ENCODE results near the gene TBX3.

The TBX3 gene

GRCh38 chr12:114682785-114683708 lies 928 bp downstream of the TBX3 start:
- no peak for FAIRE-seq

GRCh38 chr12:114682106-114682784 lies 1.7 kb downstream of the TBX3 start:
- no peak for FAIRE-seq

- no peak for FAIRE-seq
Measured at GRCh38 chr12:114681116-114681871, 2.7 kb downstream of the TBX3 start.

GRCh38 chr12:114680604-114681069 lies 3.3 kb downstream of the TBX3 start:
- FAIRE-seq: no peak

- FAIRE-seq: no peak
Measured at GRCh38 chr12:114679942-114680341, 4.0 kb downstream of the TBX3 start.

- no peak for FAIRE-seq
Measured at GRCh38 chr12:114679452-114679875, 4.5 kb downstream of the TBX3 start.

GRCh38 chr12:114678718-114679117 lies 5.3 kb downstream of the TBX3 start:
- no peak for FAIRE-seq

GRCh38 chr12:114678028-114678427 lies 5.9 kb downstream of the TBX3 start:
- no peak for FAIRE-seq

GRCh38 chr12:114676142-114676741 lies 7.7 kb downstream of the TBX3 start:
- FAIRE-seq: no peak

GRCh38 chr12:114674251-114675047 lies 9.5 kb downstream of the TBX3 start:
- no peak for FAIRE-seq

GRCh38 chr12:114673901-114674250 lies 10.1 kb downstream of the TBX3 start:
- no peak for FAIRE-seq

GRCh38 chr12:114673169-114673833 lies 10.7 kb downstream of the TBX3 start:
- FAIRE-seq: peak; percentile 70

- no peak for FAIRE-seq
Measured at GRCh38 chr12:114672817-114673168, 11.2 kb downstream of the TBX3 start.

- FAIRE-seq: no peak
Measured at GRCh38 chr12:114671443-114672411, 12.2 kb downstream of the TBX3 start.

- peak; percentile 62 for FAIRE-seq
Measured at GRCh38 chr12:114671066-114671442, 12.9 kb downstream of the TBX3 start.

GRCh38 chr12:114670291-114670980 lies 13.5 kb downstream of the TBX3 start:
- no peak for FAIRE-seq

GRCh38 chr12:114669401-114670290 lies 14.3 kb downstream of the TBX3 start:
- peak; percentile 37 for FAIRE-seq

GRCh38 chr12:114668886-114669288 lies 15.1 kb downstream of the TBX3 start:
- no peak for FAIRE-seq

Measured in endometrium (tissue), 2 donors.